HepG2 (cell line): ENCODE measurements around the gene ANKRD65. TPM values are rescaled to one million over a fixed set of nuclear protein-coding genes. Genes with fewer than 3 reads are reported as not detected.
A peak's percentile ranks its signal among the peaks of the same experiment; 100 is the strongest.

ENCODE experiments used
- AKNA ChIP-seq: sonication (generic); formaldehyde crosslinking; IDR thresholded peaks from 2 replicates; pipeline ENCODE4 v1.4.0; 2020; ENCODE audit warnings: missing genetic modification reagents, borderline replicate concordance
- ARID2 ChIP-seq: sonication (generic); formaldehyde crosslinking; IDR thresholded peaks from 2 replicates; pipeline ENCODE4 v1.8.1; 2022; ENCODE audit warnings: mild to moderate bottlenecking, missing genetic modification reagents, borderline replicate concordance
- CHD2 ChIP-seq: IDR thresholded peaks from 2 replicates; pipeline ENCODE4 v1.6.1; 2011; ENCODE audit warnings: low read depth, low read length, improper control_type of control experiment
- IKZF4 ChIP-seq: sonication (generic); formaldehyde crosslinking; IDR thresholded peaks from 2 replicates; pipeline ENCODE4 v1.5.1; 2020; ENCODE audit warnings: borderline replicate concordance, mild to moderate bottlenecking, low read depth, missing genetic modification reagents; ENCODE audit errors: not compliant biosample characterization
- KDM5A ChIP-seq: fragments of 200-600 bp; sonication (generic); IDR thresholded peaks from 2 replicates; pipeline ENCODE4 v1.7.0; 2018; ENCODE audit warnings: antibody characterized with exemption, mild to moderate bottlenecking, low read length, borderline replicate concordance
- LBX2 ChIP-seq: sonication (generic); formaldehyde crosslinking; IDR thresholded peaks from 2 replicates; pipeline ENCODE4 v1.5.0; 2020; ENCODE audit warnings: missing genetic modification reagents, mild to moderate bottlenecking, borderline replicate concordance
- NR0B2 ChIP-seq: sonication (generic); formaldehyde crosslinking; IDR thresholded peaks from 2 replicates; pipeline ENCODE4 v1.4.0; 2020; ENCODE audit warnings: mild to moderate bottlenecking, missing genetic modification reagents
- SNRNP70 ChIP-seq: fragments of 200-400 bp; formaldehyde crosslinking; IDR thresholded peaks from 2 replicates; pipeline ENCODE4 v1.6.1; 2017; ENCODE audit warnings: mild to moderate bottlenecking, low read depth, low read length, moderate library complexity
- SSRP1 ChIP-seq: IDR thresholded peaks from 2 replicates; pipeline ENCODE4 v1.6.1; 2016; ENCODE audit warnings: control low read depth
- STAG1 ChIP-seq: sonication (generic); formaldehyde crosslinking; IDR thresholded peaks from 2 replicates; pipeline ENCODE4 v1.4.0; 2020; ENCODE audit warnings: missing genetic modification reagents
- TBX3 ChIP-seq: fragments of 450-650 bp; IDR thresholded peaks from 2 replicates; pipeline ENCODE4 v1.6.1; 2017; ENCODE audit warnings: antibody characterized with exemption, mild to moderate bottlenecking, inconsistent platforms, borderline replicate concordance
- ZBTB21 ChIP-seq: sonication (generic); formaldehyde crosslinking; IDR thresholded peaks from 2 replicates; pipeline ENCODE4 v1.4.0; 2020; ENCODE audit warnings: missing genetic modification reagents
- ZNF30 ChIP-seq: sonication (generic); formaldehyde crosslinking; IDR thresholded peaks from 2 replicates; pipeline ENCODE4 v1.5.0; 2020; ENCODE audit warnings: mild to moderate bottlenecking, missing genetic modification reagents
- ZNF451 ChIP-seq: sonication (generic); formaldehyde crosslinking; IDR thresholded peaks from 2 replicates; pipeline ENCODE4 v1.5.0; 2020; ENCODE audit warnings: mild to moderate bottlenecking, missing genetic modification reagents
- ZNF547 ChIP-seq: sonication (generic); formaldehyde crosslinking; IDR thresholded peaks from 2 replicates; pipeline ENCODE4 v1.5.1; 2020; ENCODE audit warnings: mild to moderate bottlenecking, missing genetic modification reagents
- ZNF562 ChIP-seq: sonication (generic); formaldehyde crosslinking; IDR thresholded peaks from 2 replicates; pipeline ENCODE4 v1.8.0; 2022; ENCODE audit warnings: missing genetic modification reagents, borderline replicate concordance
- ZNF720 ChIP-seq: sonication (generic); formaldehyde crosslinking; IDR thresholded peaks from 2 replicates; pipeline ENCODE4 v1.4.0; 2020; ENCODE audit warnings: missing genetic modification reagents
- ZNF83 ChIP-seq: sonication (generic); formaldehyde crosslinking; IDR thresholded peaks from 2 replicates; pipeline ENCODE4 v1.4.0; 2020; ENCODE audit warnings: missing genetic modification reagents, mild to moderate bottlenecking, borderline replicate concordance
- polyA plus RNA-seq, 8 experiments: library from polyadenylated mRNA; depleted of rRNA in 3 of 8; stranded (reverse) in 7 of 8; unstranded in 1 of 8; fragments of >200 nt; fragmentation: Illumina TruSeq in 4 of 8; extraction: Trizol in 4 of 8; gene quantifications; 2 replicates each; pipeline versions ENCODE4 v1.2.1 to v1.2.3, GENCODE V29; 2011 to 2016; ENCODE audit warnings: low read depth in 4 of 8, missing spikeins in 1 of 8, mixed read lengths in 1 of 8; ENCODE audit not compliant: insufficient read depth in 1 of 8
- total RNA-seq, 5 experiments: library from RNA; depleted of rRNA; stranded (reverse); fragments of >200 nt; fragmentation: Illumina TruSeq; extraction: Trizol; gene quantifications; 2 replicates each; pipeline ENCODE4 v1.2.3, GENCODE V29; 2016; ENCODE audit warnings: low read depth in 1 of 5
- TF ChIP-seq, protein P1 (sequence below): sonication (generic); formaldehyde crosslinking; IDR thresholded peaks from 2 replicates; pipeline ENCODE4 v1.8.0; 2022; ENCODE audit warnings: mild to moderate bottlenecking, missing genetic modification reagents, moderate library complexity
- TF ChIP-seq, protein P2 (sequence below): sonication (generic); formaldehyde crosslinking; IDR thresholded peaks from 2 replicates; pipeline ENCODE4 v1.4.0; 2020; ENCODE audit warnings: missing genetic modification reagents

ANKRD65 gene
- total and polyA plus RNA-seq, 2 of the 13 experiments (the other 11 are each of a cell fraction or from before 2014, with no cell fraction given): 12.1 to 30.1 TPM

DNA sequence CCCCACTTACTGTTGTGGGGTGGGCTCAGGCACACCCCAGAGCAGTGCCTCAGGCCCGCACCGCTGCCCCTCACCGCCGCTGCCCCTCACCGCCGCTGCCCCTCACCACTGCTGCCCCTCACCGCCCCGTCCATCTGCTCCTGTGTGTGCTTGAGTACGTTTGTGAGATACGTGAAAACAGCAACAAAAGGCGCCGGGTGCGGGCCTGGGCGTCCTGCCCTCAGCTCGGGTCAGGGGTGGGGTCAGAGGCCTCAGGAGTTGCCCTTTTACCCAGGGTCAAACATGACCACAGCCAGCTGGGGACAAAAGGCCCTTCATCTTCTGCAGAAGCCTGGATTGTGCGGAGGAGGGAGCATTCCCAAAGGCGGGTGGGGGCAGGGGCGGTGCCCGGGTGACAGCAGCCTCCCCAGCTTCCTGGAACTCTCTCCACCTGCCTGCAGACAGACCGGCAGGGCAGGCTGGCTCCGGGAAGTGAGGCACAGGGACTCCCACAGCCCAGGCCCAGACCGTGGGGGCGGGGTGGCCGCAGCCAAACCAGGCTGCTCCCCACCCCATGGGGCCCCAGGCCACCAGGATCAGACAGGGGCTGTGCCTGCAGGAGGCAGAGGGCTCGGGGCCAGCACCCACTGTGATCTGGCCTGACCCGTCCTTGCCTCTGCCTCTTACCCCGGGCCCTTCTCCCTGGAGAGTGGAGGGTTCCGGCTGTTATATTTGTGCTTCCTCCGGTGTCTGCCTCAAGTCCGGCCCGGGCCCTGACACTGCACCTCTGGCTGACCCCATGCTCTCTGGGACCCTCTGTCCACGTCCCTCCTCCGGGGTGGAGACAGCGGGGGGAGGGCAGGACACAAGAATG lies 12.1 kb upstream of the ANKRD65 start (continued):
- no peak for TF ChIP-seq AKNA (CRISPR knock-in tag)
- TF ChIP-seq, protein P1, sequence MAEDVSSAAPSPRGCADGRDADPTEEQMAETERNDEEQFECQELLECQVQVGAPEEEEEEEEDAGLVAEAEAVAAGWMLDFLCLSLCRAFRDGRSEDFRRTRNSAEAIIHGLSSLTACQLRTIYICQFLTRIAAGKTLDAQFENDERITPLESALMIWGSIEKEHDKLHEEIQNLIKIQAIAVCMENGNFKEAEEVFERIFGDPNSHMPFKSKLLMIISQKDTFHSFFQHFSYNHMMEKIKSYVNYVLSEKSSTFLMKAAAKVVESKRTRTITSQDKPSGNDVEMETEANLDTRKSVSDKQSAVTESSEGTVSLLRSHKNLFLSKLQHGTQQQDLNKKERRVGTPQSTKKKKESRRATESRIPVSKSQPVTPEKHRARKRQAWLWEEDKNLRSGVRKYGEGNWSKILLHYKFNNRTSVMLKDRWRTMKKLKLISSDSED: no peak
- no peak for TF ChIP-seq SSRP1 (CRISPR knock-in tag)
- TF ChIP-seq LBX2 (CRISPR knock-in tag): no peak
- TF ChIP-seq CHD2: peak; percentile 59; the same call in 1 of the 2 replicates
- TF ChIP-seq SNRNP70: no peak
- peak; percentile 22 for TF ChIP-seq IKZF4 (CRISPR knock-in tag)
- TF ChIP-seq STAG1 (CRISPR knock-in tag): no peak; the same call in 1 of the 2 replicates
- TF ChIP-seq ZNF720 (CRISPR knock-in tag): no peak
- TF ChIP-seq, protein P2, sequence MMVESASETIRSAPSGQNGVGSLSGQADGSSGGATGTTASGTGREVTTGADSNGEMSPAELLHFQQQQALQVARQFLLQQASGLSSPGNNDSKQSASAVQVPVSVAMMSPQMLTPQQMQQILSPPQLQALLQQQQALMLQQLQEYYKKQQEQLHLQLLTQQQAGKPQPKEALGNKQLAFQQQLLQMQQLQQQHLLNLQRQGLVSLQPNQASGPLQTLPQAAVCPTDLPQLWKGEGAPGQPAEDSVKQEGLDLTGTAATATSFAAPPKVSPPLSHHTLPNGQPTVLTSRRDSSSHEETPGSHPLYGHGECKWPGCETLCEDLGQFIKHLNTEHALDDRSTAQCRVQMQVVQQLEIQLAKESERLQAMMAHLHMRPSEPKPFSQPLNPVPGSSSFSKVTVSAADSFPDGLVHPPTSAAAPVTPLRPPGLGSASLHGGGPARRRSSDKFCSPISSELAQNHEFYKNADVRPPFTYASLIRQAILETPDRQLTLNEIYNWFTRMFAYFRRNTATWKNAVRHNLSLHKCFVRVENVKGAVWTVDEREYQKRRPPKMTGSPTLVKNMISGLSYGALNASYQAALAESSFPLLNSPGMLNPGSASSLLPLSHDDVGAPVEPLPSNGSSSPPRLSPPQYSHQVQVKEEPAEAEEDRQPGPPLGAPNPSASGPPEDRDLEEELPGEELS: peak; percentile 83
- TF ChIP-seq ZNF451 (CRISPR knock-in tag): peak; percentile 81
- TF ChIP-seq ZNF562: no peak
- TF ChIP-seq NR0B2 (CRISPR knock-in tag): no peak
- no peak for TF ChIP-seq TBX3
- TF ChIP-seq ZBTB21 (CRISPR knock-in tag): no peak
- TF ChIP-seq ZNF83 (CRISPR knock-in tag): no peak
- peak; percentile 59; the same call in 1 of the 2 replicates for TF ChIP-seq ZNF547 (CRISPR knock-in tag)
- TF ChIP-seq ARID2 (CRISPR knock-in tag): peak; percentile 49; the same call in 1 of the 2 replicates
- no peak for TF ChIP-seq KDM5A
- no peak for TF ChIP-seq ZNF30 (CRISPR knock-in tag)
